CD14-positive monocyte (primary cell): ENCODE data around the gene EML2. TPM values are rescaled to one million over a fixed set of nuclear protein-coding genes. Genes with fewer than 3 reads are reported as not detected.

Experiments used
- DNase-seq, 3 donors: peaks; one replicate each; pipeline ENCODE4 v3.0.0-alpha.2; 2011 to 2022
- H2AFZ ChIP-seq: 2 replicates; pipeline ENCODE4 v1.6.0; 2012; ENCODE audit warnings: mild to moderate bottlenecking, low read depth, low read length, inconsistent platforms; ENCODE audit not compliant: insufficient read depth, poor library complexity, severe bottlenecking
- H3K27ac ChIP-seq, 2 donors: 1 replicate in 1 of 2; 2 replicates in 1 of 2; pipeline ENCODE4 v1.5.1; 2012 to 2013; ENCODE audit warnings: low read length in 2 of 2, control low read depth in 1 of 2, inconsistent platforms in 1 of 2, low read depth in 1 of 2, mild to moderate bottlenecking in 1 of 2
- H3K27me3 ChIP-seq, 2 donors: one replicate each; pipeline versions ENCODE4 v1.6.0 to v1.6.1; 2011 to 2013; ENCODE audit warnings: low read length in 2 of 2; ENCODE audit not compliant: control insufficient read depth in 2 of 2, insufficient read depth in 2 of 2
- H3K36me3 ChIP-seq, 2 donors: replicated peaks in 1 of 2; 1 replicate in 1 of 2; 2 replicates in 1 of 2; pipeline versions ENCODE4 v1.5.1 to v1.6.1; 2012 to 2013; ENCODE audit warnings: low read length in 2 of 2, control low read depth in 1 of 2, inconsistent platforms in 1 of 2, mild to moderate bottlenecking in 1 of 2; ENCODE audit not compliant: insufficient read depth in 2 of 2, control insufficient read depth in 1 of 2
- H3K4me1 ChIP-seq, 2 donors: 1 replicate in 1 of 2; 2 replicates in 1 of 2; pipeline versions ENCODE4 v1.5.1 to v1.6.1; 2012 to 2013; ENCODE audit warnings: low read length in 2 of 2, control low read depth in 1 of 2, inconsistent platforms in 1 of 2, mild to moderate bottlenecking in 1 of 2, moderate library complexity in 1 of 2; ENCODE audit not compliant: insufficient read depth in 2 of 2, control insufficient read depth in 1 of 2
- H3K4me2 ChIP-seq: replicated peaks from 2 replicates; pipeline ENCODE3; 2012; ENCODE audit warnings: low read length, moderate library complexity, mild to moderate bottlenecking; ENCODE audit not compliant: poor library complexity, severe bottlenecking; ENCODE audit errors: extremely low read depth
- H3K4me3 ChIP-seq, 3 experiments: fragments of 200-600 bp in 1 of 3; sonication (generic) in 1 of 3; replicated peaks in 1 of 3; 1 replicate in 2 of 3; 2 replicates in 1 of 3; pipeline ENCODE4 v1.5.1; 2011 to 2013; ENCODE audit warnings: low read length in 3 of 3, mild to moderate bottlenecking in 3 of 3, control low read depth in 2 of 3, low read depth in 2 of 3, inconsistent platforms in 1 of 3, moderate library complexity in 1 of 3
- H3K79me2 ChIP-seq: 2 replicates; pipeline ENCODE4 v1.6.0; 2012; ENCODE audit warnings: mild to moderate bottlenecking, control low read depth, inconsistent platforms, low read length, moderate library complexity; ENCODE audit not compliant: insufficient read depth
- H3K9ac ChIP-seq: 2 replicates; pipeline ENCODE4 v1.6.0; 2017; ENCODE audit warnings: low read length, mild to moderate bottlenecking; ENCODE audit not compliant: insufficient read depth, poor library complexity, severe bottlenecking
- H3K9me3 ChIP-seq, 2 donors: replicated peaks in 1 of 2; 1 replicate in 1 of 2; 2 replicates in 1 of 2; pipeline versions ENCODE4 v1.5.1 to v1.6.1; 2012 to 2013; ENCODE audit warnings: low read length in 2 of 2, control low read depth in 1 of 2; ENCODE audit not compliant: control insufficient read depth in 1 of 2, insufficient read depth in 1 of 2
- H4K20me1 ChIP-seq: 2 replicates; pipeline ENCODE4 v1.6.0; 2012; ENCODE audit warnings: mild to moderate bottlenecking, low read length, control low read depth, moderate library complexity; ENCODE audit not compliant: insufficient read depth
- H3K27ac Mint-ChIP-seq, 7 donors: one replicate each; pipeline ENCODE4 v1.8.0; 2020; ENCODE audit warnings: mild to moderate bottlenecking in 7 of 7, mixed read lengths in 7 of 7, moderate library complexity in 6 of 7, inconsistent platforms in 2 of 7
- H3K27me3 Mint-ChIP-seq, 3 donors: one replicate each; pipeline ENCODE4 v1.8.0; 2021 to 2022; ENCODE audit warnings: low read depth in 3 of 3, mild to moderate bottlenecking in 3 of 3, mixed read lengths in 3 of 3, moderate library complexity in 3 of 3, inconsistent platforms in 1 of 3
- H3K36me3 Mint-ChIP-seq, 2 donors: one replicate each; pipeline ENCODE4 v1.8.0; 2020; ENCODE audit warnings: mixed read lengths in 2 of 2, inconsistent platforms in 1 of 2, mild to moderate bottlenecking in 1 of 2
- H3K4me1 Mint-ChIP-seq: one replicate; pipeline ENCODE4 v1.8.0; 2020; ENCODE audit warnings: mild to moderate bottlenecking, mixed read lengths
- H3K4me3 Mint-ChIP-seq, 2 donors: one replicate each; pipeline ENCODE4 v1.8.0; 2020; ENCODE audit warnings: mild to moderate bottlenecking in 2 of 2, mixed read lengths in 2 of 2, moderate library complexity in 1 of 2
- H3K9me3 Mint-ChIP-seq, 7 donors: one replicate each; pipeline ENCODE4 v1.8.0; 2020 to 2022; ENCODE audit warnings: mixed read lengths in 7 of 7, mild to moderate bottlenecking in 6 of 7, moderate library complexity in 6 of 7, inconsistent platforms in 2 of 7
- CTCF ChIP-seq: fragments of 200-600 bp; IDR thresholded peaks from one replicate; pipeline ENCODE4 v1.8.0; 2022; ENCODE audit warnings: antibody characterized with exemption, mild to moderate bottlenecking
- WGBS: methylation state at CpG from one replicate; pipeline ENCODE4 v1.1.5; 2013; ENCODE audit warnings: missing lambda C conversion rate; ENCODE audit not compliant: insufficient coverage; 5-methylcytosine and 5-hydroxymethylcytosine counted together
- intact Hi-C, 2 donors: fragments of 100-400 bp; cut with micrococcal nuclease; formaldehyde crosslinking; loops; one replicate each; pipeline versions ENCODE4 v1.15.0 to v1.15.1; 2023
- polyA plus RNA-seq, 3 donors: library from polyadenylated mRNA; depleted of rRNA in 1 of 3; unstranded in 2 of 3; stranded (reverse) in 1 of 3; fragments of 300-500 nt in 2 of 3; fragments of >200 nt in 1 of 3; fragmentation: Illumina TruSeq in 2 of 3; gene quantifications; 1 replicate in 2 of 3; 2 replicates in 1 of 3; pipeline ENCODE4 v1.2.3, GENCODE V29; 2012 to 2021

Gene EML2
- polyA plus RNA-seq, 3 donors = 10.3 to 50.8 (median 11.9) TPM

DNA sequence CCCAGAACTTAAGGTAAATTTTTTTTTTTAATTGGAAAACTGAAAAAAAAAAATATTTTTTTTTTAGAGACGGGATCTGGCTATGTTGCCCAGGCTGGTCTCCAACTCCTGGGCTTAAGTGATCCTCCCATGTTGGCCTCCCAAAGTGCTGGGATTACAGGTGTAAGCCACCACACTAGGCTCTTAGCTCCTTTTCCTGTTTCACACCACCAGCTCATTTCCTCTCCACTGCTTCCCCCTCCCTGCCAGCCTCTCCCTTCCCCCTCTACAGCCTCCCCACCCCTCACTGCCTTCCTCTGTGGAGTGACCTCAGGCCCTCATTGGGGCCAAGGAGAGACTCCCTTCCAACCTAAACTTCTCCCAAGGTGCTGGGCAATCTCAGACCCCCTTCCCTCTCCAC, 24.6 kb upstream of the EML2 start:
- Mint-ChIP-seq H3K4me3 (no peak overlapping the region), H3K27ac (no peak overlapping the region), H3K36me3 (peaks cover 3 to 9% of the 10 kb centered on the region in 2 donors), H3K9me3 (peaks cover 0 to 10% (median 3%) of the 10 kb centered on the region in 7 donors), H3K4me1 (peaks cover 20% of the 10 kb centered on the region), H3K27me3 (peaks cover 36 to 62% (median 48%) of the 10 kb centered on the region in 3 donors)
- Histone ChIP-seq H3K27me3 (peaks cover 12 to 23% of the 10 kb centered on the region in 2 donors), H3K9ac (no peak overlapping the region), H3K36me3 (no peaks in the 10 kb centered on the region), H3K4me2 (no peak overlapping the region), H3K4me1 (peaks cover 9 to 19% of the 10 kb centered on the region in 2 donors), H3K79me2 (no peaks in the 10 kb centered on the region), H4K20me1 (no peaks in the 10 kb centered on the region), H3K4me3 (no peak overlapping the region), H3K9me3 (no peaks in the 10 kb centered on the region), H2AFZ (no peak overlapping the region), H3K27ac (no peak overlapping the region)
- DNase-seq = no peak
- intact Hi-C loops = no loop called here
- WGBS = no CpG with 5 or more reads among the region's 1 CpG
- TF ChIP-seq CTCF = no peak

DNA sequence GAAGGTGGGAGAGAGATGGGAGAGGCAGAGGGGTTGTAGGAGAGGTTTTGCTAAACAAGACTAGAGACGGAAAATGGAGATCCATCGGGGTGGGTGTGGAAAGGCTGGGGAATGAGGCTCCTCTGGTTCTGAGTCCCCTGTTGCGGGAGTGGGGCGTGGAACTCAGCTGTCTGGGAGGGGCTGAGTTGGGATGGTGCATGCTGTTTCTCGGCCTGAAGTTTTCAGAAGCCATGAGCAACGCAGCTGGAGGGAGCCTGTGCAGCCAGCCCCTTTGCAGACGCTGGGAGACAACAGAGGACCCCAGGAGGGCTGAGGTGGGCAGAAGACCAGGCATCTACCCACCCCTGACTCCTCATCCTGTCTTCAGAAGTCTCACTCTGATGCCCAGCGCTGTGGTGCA, 21.4 kb upstream of the EML2 start:
- H3K36me3 ChIP-seq = no peaks in the 10 kb centered on the region
- peaks cover 0 to 6% of the 10 kb centered on the region in 2 donors for H3K4me1 ChIP-seq
- H3K9me3 ChIP-seq = no peaks in the 10 kb centered on the region
- peaks cover 0 to 4% (median 0%) of the 10 kb centered on the region in 7 donors for H3K9me3 Mint-ChIP-seq
- peaks cover 6% of the 10 kb centered on the region for H3K4me1 Mint-ChIP-seq
- no peak overlapping the region for H3K9ac ChIP-seq
- intact Hi-C loops = no loop called here
- no peak overlapping the region for H2AFZ ChIP-seq
- no peak overlapping the region for H3K4me2 ChIP-seq
- peaks cover 17 to 48% (median 23%) of the 10 kb centered on the region in 3 donors for H3K27me3 Mint-ChIP-seq
- no peak for DNase-seq
- no peak for TF ChIP-seq CTCF
- H3K27ac ChIP-seq = no peak overlapping the region
- 77% methylated on average over 7 of the region's 8 CpGs for WGBS
- no peaks in the 10 kb centered on the region for H3K36me3 Mint-ChIP-seq
- H3K79me2 ChIP-seq = no peaks in the 10 kb centered on the region
- no peak overlapping the region for H3K4me3 ChIP-seq
- no peaks in the 10 kb centered on the region for H4K20me1 ChIP-seq
- H3K27me3 ChIP-seq = no peaks in the 10 kb centered on the region
- no peak overlapping the region for H3K27ac Mint-ChIP-seq
- H3K4me3 Mint-ChIP-seq = no peak overlapping the region
